ENCODE measurements around the gene OSBPL9.

DNA sequence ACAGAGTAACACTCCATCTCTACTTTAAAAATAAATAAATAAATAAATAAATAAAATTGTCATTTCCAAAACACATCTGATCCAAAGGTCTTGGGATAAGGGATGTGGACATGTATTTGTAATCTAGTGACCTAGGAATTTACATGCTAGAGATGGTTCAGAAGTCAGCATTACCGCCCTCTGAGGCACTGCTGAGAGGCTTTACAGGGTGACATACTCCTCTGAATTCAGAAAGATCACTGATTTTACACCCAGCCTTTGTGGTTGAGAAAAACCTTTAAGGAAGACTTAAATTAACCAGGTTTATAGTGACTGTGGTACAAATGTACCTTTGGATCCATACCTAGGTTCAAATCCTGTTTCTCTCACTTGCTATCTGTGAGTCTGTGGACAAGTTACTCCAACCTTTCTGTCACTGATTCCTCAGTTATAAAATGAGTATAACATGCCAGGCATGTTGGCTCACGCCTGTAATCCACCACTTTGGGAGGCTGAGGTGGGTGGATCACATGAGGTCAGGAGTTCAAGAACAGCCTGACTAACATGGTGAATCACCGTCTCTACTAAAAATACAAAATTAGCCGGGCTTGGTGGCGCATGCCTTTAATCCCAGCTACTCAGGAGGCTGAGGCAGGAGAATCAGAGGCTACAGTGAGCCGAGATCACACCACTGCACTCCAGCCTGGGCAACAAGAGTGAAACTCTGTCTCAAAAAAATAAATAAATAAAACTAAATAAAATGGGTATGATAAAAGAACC lies 20.1 kb downstream of the OSBPL9 start:
- TF ChIP-seq, protein P1, sequence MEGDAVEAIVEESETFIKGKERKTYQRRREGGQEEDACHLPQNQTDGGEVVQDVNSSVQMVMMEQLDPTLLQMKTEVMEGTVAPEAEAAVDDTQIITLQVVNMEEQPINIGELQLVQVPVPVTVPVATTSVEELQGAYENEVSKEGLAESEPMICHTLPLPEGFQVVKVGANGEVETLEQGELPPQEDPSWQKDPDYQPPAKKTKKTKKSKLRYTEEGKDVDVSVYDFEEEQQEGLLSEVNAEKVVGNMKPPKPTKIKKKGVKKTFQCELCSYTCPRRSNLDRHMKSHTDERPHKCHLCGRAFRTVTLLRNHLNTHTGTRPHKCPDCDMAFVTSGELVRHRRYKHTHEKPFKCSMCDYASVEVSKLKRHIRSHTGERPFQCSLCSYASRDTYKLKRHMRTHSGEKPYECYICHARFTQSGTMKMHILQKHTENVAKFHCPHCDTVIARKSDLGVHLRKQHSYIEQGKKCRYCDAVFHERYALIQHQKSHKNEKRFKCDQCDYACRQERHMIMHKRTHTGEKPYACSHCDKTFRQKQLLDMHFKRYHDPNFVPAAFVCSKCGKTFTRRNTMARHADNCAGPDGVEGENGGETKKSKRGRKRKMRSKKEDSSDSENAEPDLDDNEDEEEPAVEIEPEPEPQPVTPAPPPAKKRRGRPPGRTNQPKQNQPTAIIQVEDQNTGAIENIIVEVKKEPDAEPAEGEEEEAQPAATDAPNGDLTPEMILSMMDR (IDR thresholded peaks at IDR 0.05 in 4 of 5, conservative IDR thresholded peaks at IDR 0.05 in 1 of 5), result no peak
- TF ChIP-seq POLR2A (IDR thresholded peaks at IDR 0.05), result peak; percentile 51 to 54
